Measurements from ENCODE around the gene CFAP298.
A peak's percentile ranks its signal among the peaks of the same experiment; 100 is the strongest.

Gene CFAP298

DNA sequence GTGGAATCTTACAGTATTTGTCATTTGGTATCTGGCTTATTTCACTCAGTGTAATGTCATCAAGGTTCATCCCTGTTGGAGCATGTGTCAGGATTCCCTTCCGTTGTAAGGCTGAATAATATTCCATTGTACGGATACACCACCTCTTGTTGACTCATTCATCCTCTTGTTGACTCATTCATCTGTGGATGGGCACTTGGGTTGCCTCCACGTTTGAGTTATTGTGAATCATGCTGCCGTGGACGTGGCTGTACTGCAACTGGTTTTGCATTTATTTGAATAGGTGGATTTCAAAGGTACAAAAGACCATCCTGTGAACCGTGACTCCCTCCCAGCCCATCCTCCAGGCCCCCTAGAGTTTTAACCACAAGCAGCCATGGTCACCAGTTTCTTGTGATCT, 15.0 kb downstream of the CFAP298 start:
- no peak for DNase-seq

DNA sequence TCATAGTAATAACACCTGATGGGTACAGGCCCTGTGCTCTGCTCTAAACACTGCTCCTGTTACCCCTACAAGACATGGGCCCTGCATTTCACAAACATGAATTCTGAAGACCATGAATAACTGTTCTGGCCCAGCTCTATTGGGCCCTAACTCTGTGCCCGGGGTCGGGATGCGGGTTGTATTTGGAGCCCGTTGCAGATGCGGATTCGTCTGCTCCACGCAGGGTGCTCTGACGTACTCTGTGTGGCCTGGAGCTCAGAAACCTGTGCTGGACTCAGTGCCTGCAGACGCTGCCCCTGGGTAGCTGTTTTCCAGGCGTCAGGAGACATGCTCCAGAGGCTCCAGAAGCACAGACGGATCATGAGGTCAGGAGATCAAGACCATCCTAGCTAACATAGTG, 16.7 kb downstream of the CFAP298 start:
- DNase-seq, result no peak

DNA sequence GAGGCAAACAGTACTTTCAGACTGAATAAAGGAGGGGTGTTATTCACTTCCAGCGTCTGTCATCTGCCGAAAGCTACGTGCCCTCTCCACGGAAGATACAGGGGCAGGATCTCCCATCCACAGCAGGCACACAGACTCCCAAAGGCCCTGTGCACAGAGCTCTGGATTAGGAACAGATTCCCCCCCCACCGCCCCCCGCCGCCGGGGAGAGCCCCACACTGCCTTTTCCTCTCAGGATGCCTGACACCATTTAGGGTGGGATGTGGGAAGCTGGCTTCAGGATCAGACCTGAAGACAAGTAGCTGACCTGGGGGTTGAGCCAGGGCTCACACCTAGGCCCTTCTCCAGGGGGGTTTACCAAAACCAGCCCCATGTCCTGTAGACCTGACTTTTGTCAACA, 18.5 kb downstream of the CFAP298 start:
- DNase-seq, result no peak

DNA sequence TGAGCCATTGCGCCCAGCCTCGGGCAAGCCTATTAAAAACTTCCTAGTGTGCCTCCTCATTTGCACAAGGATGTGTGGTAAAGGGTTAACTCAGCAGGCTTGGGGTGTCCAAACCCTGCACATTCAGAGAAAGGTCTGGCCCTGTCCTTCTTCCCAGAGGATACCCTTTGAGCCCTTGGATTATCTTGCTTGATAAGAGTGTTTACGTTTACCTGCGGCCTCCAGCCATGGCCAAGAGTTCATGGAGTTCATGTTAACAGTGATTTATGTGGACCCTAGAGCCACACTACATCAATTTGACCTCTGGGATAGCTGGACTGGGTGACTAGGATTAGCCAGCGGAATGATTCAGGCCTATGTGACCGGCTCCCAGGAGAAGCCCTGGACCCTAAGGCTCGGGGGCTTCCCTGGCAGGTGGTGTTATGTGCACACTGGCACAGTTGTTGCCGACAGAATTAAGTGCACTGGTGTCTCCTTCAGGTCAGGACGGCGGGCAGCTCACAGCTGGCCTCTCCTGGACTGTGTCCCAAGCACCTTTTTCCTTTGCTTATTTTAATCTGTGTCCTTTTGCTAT, 19.2 kb downstream of the CFAP298 start:
- DNase-seq, result no peak

DNA sequence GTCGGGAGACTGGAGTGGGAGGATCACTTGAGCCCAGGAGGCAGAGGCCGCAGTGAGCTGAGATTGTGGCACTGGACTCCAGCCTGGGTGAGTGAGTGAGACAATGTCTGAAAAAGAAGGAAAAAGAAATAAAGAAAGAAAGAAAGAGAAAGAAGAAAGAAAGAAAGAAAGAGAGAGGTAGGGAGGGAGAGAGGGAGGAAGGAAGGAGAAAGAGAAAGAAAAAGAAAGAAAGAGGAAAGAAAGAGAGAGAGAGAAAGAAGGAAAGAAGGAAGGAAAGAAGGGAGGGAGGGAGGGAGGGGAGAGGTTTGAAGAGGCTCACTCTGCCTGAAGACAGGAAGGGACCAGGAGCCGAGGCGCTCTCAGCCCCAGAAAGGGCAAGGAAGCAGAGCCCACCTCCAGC, 22.0 kb downstream of the CFAP298 start:
- DNase-seq, result no peak

DNA sequence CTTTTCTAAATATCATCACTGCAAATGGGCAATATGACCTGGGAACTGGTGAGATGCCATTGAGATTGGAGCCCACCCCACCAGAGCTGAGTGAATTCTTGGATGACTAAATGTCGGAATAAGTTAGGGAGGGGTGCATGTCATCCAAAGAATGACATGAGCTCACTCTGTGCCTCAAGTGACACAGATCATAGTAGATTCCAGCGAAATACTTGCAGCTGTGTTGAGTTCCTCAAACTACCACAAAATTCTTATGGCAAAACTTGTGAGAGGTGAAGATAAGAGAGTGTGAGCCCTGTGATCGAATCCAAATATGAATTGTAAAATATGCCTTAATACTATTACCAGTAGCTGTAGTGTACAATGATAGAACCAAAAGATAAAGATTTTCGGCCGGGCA, 24.5 kb downstream of the CFAP298 start:
- no peak for DNase-seq

DNA sequence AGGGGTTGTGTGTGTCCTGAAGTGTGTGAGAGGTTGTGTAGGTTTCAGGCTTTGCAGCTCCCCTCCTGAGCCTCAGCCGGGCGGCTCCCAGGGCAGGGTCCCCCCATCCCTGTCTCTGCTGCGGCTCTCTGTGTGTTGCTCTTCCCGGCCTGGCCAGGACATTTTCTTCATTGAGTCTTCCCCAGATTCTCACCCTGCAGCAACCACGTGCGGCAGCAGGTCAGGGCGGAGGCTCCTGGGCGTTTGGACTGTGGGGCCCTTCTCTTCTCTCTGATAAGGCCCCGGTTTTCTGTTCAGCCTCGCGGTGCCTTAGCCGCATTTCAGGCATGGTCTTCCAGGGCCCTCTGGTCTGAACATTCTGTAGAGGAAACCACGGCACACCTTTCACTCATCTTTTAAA, 25.1 kb downstream of the CFAP298 start:
- DNase-seq, result no peak

DNA sequence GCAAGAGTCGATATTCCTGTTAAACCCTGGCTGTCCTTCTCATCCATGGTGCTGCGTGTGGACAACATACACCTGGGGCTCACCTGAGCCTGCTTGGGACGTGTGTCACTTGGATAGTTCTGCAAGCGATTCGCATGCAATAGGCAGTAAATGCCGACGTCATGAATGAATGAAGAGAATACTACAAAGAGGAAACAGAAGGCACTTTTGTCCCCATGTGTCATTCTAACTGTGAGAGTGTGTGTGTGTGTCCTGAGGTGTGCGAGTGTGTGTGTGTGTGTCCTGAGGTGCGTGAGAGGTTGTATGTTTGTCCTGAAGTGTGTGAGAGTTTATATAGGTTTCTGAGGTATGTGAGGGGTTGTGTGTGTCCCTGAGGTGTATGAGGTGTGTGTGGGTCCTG, 26.2 kb downstream of the CFAP298 start:
- DNase-seq, result no peak

DNA sequence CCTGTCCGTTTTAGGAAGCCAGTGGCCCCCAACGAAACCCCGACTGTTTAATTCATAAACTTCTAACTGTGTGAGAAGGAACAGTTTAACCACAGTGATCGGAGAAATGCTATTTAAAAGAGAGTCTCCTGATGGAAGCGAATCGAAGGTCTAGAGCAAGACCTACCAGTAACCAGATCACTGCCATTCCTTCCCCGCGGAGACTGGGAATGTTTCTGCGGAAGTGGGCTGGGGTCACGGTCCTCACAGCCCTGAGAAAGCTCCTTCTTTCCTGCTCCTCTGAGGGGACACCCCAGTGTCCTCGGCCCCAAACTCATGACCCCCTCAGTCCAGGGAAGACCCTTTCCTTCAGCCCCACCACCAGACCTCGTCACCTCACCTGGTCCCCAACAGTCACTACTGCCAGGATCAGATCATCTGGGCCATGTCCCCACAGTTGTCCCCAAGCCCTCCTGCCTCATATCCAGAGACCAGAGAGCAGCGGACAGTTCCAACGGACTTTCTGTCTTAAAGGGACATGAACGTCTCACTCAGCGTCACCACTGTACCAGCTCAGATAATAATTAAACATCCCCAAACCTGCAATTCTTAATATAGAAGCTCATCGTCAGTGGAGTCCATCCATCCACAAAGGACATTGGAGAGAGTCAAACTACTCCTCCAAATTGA, 27.0 kb downstream of the CFAP298 start, which contains the start of gene TCP10L:
TCP10L (minus strand) TSS at position 482 of the 669 bp plus-strand sequence. CDS start 1,219 bp downstream, outside the sequence.
- no peak for DNase-seq

DNA sequence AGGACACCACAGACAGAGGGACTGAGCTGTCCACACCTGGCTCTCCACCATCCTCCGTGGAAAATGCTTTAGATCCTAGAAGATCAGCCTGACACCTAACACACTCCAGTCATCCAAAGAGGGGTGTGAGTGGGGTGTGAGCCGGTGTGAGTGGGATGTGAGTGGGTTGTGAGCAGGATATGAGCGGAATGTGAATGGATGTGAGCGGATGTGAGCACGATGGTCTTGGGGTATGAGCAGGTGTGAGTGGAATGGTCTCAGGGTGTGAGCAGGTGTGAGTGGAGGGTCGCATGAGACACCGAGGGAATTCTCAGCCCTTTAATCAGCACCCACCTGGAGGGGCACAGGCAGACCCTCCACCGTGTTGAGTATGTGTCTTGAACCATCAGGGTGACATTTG, 27.7 kb downstream of the CFAP298 start:
- no peak for DNase-seq

DNA sequence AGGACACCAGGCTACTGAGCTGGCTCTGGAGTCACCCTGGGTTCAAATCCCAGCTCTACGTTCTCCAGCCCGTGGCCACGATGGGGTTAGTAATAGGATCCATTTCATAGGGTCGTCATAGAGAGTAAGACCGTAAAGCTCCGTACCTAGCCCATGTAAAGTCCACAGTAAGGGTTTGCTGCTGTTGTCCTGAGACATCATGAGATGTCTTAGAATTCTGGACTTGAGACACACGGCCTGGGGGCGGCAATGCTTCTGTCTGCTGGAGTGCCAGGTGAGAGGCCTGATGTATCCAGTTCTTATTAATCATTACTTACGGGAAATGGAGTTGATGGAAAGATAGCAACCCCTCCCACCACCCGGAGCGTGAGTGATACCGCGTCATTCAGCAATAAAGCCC, 30.4 kb downstream of the CFAP298 start:
- DNase-seq, result no peak

DNA sequence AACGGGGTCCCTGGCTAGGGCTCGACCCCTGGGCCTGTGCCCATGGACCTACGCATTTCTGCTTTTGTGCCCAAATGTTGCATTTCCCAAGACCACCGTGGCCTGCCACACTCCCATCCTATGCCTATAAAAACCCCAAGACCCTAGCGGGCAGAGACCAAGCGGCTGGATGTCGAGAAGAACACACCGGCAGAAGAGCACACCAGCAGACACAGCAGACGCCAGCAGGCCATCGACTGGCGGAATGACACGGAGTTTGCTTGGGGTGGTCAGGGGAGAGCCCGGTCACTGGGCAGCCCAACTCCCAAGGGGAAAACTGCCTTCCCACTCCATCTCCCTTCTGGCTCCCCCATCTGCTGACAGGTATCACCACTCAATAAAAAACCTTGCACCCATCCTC, 31.2 kb downstream of the CFAP298 start:
- no peak for DNase-seq

DNA sequence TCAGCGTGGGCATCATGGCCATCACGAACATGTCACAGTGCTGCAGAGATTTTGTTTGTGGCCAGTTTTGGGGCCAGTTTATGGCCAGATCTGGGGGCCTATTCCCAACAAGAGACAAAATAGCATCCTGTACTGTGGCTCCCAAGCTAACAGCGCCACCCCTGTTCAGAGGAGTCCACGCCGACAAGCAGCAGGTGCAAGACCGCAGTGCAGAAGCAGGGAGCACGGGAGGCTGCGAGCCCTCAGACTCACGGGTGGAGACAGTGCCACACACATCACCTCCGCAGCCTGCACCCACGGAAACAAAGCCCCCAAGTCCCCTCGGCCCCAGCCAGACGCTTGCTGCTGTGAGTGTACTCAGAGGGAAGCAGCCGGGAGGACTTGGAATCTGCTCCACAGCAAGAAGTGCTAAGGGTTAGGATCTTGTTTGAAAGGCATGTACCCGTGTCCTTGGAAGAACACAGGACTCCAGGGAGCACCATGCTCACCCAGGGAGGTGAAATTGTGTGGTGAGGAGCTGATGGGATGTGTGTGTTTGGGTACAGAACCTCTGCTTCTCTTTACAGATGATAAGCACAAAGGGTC, 34.0 kb downstream of the CFAP298 start:
- DNase-seq, result no peak

DNA sequence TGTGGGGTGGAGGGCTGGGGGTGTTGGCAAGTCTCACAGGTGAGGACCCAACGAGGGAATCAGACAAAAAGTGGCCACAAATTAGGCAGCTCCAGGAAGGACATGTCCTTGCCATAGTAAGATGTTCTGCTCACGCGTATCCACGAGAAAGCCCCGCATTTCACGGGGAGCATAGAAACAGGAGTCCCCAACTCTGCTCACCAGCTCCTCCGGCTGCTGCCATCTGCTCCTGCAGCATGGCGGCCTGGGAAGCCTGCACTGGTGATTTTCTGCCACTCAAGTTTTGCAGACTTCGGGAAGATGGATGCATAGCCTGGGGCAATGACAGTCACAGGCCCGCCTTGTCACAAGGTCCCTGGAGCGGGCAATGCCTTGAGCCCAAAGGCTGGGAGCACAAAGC, 36.2 kb downstream of the CFAP298 start:
- DNase-seq, result no peak

DNA sequence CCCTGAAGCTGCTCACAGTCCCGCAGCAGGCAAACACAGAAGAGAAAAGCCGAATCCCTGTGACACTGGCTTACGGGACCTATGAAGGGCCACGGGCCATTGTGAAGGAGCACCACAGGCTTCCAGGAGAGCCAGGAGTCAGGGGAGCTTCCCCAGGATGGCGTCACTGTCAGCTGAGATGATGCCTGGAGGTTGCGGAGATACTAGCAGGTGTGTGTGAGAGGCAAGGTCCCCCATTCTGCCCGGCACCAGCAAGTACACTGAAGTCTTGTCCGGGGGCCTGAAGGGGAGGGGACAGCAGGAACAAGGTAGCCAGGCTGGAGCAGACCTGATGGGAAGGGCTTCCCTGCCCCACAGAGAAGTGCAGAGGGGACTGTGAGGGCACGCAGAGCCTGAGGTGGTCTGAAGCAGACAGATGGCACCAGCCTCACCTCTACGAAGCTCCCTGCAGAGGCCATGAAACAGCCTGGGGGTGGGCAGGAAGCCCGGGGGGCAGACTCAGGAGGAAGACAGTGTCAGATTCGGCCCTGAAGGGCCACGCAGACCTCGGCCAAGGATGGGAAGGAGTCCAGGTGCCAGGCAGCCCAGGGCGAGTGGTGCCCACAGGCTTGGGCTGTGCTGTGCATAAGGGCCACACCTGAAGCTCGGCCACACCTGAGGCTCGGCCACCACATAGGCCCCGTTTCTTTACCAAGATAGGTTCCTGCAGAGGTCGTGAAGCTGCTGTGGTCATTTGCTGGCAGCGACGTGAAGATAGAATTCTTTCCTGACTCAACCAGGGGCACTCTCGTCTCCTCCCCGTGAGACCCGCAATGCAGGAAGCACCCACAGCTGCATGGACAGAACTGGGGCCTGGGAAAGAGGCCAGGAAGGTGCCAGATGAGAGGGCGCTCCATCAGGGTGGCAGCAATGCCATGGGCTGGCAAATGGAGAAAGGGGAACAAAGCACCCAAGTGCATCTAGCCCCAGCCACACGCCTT, 36.9 kb downstream of the CFAP298 start:
- no peak for DNase-seq

DNA sequence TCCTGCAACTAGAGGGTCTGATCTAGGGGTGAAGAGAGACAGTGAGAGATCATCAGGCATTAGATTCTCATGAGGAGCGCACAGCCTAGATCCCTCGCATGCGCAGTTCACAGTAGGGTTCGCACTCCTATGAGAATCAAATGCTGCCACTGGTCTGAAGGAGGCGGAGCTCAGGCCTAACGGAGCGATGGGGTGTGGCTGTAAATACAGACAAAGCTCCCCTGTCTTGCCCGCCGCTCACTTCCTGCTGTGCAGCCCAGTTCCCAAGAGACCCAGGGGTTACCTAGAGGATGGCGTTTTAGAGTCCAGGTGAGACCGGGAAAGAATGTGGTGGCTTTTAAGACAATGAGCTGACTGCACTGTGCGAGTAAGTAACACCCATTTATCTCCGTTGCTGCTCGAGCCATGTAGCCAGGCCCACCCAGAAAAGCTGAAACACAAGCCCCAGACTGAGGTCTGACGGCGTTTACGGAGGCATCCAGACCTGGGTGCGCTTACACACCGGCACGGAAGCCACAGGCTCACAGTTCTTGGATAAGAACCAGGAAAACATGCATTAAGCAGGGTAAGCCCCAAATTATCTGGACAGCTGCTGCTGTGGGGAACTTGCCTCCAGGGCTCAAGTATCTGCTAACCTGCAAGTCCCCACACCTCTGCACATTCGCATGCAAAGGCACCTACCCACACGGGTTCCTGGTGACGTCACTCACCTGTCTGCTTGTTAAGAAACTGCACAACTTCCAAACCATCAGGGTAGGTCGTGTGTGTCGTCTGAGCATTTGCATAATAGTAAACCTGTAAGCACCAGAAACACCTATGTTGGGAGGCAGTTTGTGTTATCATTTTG, 39.4 kb downstream of the CFAP298 start:
- DNase-seq, result no peak

DNA sequence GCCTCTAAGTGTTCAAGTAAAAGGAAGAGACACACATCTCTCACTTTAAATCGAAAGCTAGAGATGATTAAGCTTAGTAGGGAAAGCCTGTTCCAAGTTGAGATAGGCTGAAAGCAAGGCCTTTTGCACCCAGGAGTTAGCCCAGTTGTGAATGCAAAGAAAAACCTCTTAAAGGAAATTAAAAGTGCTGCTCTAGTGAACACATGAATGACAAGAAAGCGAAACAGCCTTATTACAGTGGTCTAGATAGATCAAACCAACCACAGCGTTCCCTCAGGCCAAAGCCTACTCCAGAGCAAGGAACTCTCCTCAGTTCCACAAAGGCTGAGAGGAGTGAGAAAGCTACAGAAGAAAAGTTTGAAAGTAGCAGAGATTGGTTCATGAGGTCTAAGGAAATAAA, 41.7 kb downstream of the CFAP298 start:
- DNase-seq, result no peak

DNA sequence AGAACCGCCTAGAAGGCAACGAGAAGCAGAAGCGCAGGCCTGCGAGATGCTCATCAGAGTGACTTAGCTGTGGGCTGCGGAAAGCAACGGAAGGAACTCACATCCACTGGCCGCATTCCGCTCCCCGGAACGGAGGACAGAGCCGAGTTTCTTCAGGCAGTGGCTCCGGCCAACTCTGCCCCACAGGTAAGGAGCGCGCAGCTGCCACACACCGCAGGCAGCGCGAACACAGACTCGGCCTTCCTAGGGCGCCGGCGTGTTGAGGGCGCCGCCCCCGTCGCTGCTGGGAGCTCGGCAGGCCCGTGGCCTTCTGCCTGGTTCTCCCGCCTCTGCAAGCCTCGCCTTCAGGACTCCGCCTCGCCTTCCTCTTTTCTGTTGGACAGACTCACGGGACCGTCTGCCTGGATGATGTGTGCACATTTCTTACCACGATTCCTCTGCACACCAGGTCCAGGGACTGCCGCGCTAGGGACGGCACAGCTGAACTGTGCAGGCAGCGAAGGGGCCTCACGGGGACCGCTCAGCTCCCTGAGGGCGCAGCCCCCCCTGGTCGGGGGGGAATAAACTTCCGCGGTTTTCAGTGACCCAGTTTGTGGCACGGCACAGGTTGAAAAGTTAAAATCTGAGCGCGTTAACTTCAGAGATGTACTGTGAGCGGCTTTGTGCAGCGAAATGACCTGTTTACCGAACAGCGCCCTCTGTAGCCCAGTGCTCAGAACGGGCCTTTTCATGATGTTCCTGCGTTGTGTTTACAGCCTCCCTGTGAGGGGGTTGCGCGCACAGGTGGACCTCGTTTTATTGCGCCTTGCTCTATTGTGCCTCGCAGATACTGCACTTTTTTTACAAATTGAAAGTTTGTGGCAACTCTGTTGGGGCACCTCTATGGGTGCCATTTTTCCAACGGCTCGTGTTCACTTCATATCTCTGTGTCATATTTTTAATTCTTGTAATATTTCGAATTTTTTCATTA, 42.6 kb downstream of the CFAP298 start:
- DNase-seq, result peak; percentile 69 to 72

DNA sequence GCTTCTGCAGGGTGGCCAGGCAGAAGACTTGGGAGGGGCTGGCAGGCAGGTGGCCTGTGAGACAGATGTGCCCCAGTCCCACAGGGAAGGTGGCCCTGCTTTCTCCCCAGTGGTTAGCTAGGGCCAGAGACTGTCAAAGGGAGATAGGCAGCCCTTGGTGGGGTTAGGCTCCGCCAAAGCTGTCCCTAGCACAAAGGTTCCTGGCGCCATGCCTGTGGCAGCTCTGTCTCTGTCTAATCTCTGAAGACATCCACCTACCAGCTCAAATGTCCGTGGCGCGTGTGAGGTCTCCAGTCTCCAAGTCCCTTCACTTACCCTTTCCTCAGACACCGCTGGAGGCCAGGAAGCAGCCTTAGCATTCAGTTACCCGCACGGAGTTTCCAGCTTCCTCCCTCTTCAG, 44.6 kb downstream of the CFAP298 start:
- DNase-seq, result no peak

DNA sequence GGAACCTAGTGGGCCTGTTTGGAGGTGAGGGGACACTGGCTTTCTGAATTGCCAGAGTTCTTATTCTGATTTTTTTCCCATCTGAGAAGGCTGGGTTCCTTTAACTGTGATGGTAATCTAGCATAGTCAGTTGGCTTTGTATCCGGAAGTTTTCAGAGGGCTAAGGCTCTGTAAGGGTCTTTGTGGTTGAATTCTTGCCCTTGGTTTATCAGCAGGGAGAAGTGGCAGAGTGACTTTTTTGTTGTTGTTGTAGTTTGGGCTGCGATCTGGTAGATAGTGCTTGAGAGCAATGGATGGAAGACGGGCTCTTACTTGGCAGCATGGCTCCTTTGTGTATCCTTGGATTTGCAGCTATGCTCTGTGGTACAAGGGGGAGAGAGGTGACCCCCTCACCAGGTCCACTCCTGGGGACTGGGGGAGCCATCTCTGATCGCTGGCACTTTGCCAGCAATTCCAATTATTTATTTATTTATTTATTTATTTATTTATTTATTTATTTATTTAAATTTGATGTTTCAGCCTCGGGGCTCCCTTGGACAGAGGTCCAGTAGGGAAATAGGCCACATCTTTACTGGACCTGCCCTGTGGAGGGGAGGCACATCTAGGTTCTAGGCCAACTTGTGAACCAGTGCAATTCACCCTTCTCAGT, 45.3 kb downstream of the CFAP298 start:
- no peak for DNase-seq
